K562 (cell line): ENCODE data around the gene TMEM218. TPM values are rescaled to one million over a fixed set of nuclear protein-coding genes. Genes with fewer than 3 reads are reported as not detected.
A peak's percentile ranks its signal among the peaks of the same experiment; 100 is the strongest.

ENCODE experiments used
- ATAC-seq: fragments of 200-7000 bp; cut with Tn5 transposase; 3 replicates; pipeline ENCODE4 v1.9.1; 2020; ENCODE audit warnings: moderate library complexity
- BruUV-seq: library from RNA; stranded (reverse); fragments of 400-500 nt; replicated peaks from 2 replicates; lab custom pipeline; 2021; lab: Mats Ljungman, UMichigan
- CTCF ChIA-PET: fragments of 300-600 bp; formaldehyde crosslinking; extraction: SDS; loops from one replicate; lab custom pipeline; 2021; ENCODE audit warnings: low intra/inter-chr PET ratio; lab: Yijun Ruan, JAX
- POLR2A ChIA-PET: fragments of 300-600, 350-650 bp; sonication (Branson Sonifier 250); formaldehyde crosslinking; extraction: SDS; loops from one replicate; lab custom pipeline; 2021; ENCODE audit warnings: antibody characterized with exemption, inconsistent platforms; lab: Yijun Ruan, JAX
- DNase-seq, 4 experiments: peaks; one replicate each; pipeline versions ENCODE4 v3.0.0 to v3.0.0-alpha.2; 2011 to 2018; ENCODE audit warnings: low spot score in 3 of 4, mixed read lengths in 3 of 4; ENCODE audit errors: extremely low read depth in 1 of 4
- FAIRE-seq: peaks from 2 replicates; lab custom pipeline; 2011; peaks lifted over from hg19 to GRCh38; lab: Jason Lieb, UNC
- H2AFZ ChIP-seq: 2 replicates; pipeline ENCODE4 v1.6.0; 2011; ENCODE audit warnings: low read depth, low read length, control low read depth, inconsistent platforms
- H3K27ac ChIP-seq: fragments of 200-600 bp; 3 replicates; pipeline ENCODE4 v1.8.0; 2011; ENCODE audit warnings: low read depth, mild to moderate bottlenecking, control low read depth, inconsistent platforms, low read length, moderate library complexity, mixed read lengths; ENCODE audit errors: extremely low read depth
- H3K27me3 ChIP-seq, 2 experiments: fragments of 300-600 bp in 1 of 2; 2 replicates in 1 of 2; 3 replicates in 1 of 2; pipeline versions ENCODE4 v1.6.0 to v1.8.0; 2011; ENCODE audit warnings: inconsistent platforms in 2 of 2, low read length in 2 of 2, mild to moderate bottlenecking in 1 of 2, mixed read lengths in 1 of 2, moderate library complexity in 1 of 2; ENCODE audit not compliant: control insufficient read depth in 2 of 2, insufficient read depth in 2 of 2
- H3K36me3 ChIP-seq: fragments of 300-600 bp; 3 replicates; pipeline ENCODE4 v1.8.0; 2011; ENCODE audit warnings: mild to moderate bottlenecking, low read length, inconsistent platforms; ENCODE audit not compliant: control insufficient read depth, insufficient read depth
- H3K4me1 ChIP-seq, 2 experiments: fragments of 200-600 bp in 1 of 2; replicated peaks in 1 of 2; 2 replicates in 1 of 2; 3 replicates in 1 of 2; pipeline versions ENCODE4 v1.5.1 to v1.8.0; 2011; ENCODE audit warnings: inconsistent platforms in 2 of 2, low read length in 2 of 2, mild to moderate bottlenecking in 1 of 2, mixed read lengths in 1 of 2, moderate library complexity in 1 of 2; ENCODE audit not compliant: control insufficient read depth in 2 of 2, insufficient read depth in 2 of 2
- H3K4me2 ChIP-seq: 2 replicates; pipeline ENCODE4 v1.6.1; 2011; ENCODE audit warnings: low read length, control low read depth, inconsistent platforms, mixed read lengths; ENCODE audit not compliant: insufficient read depth
- H3K4me3 ChIP-seq: fragments of 200-600 bp; sonication (generic), shearing (Covaris generic); 2 replicates; pipeline ENCODE4 v1.5.1; 2016; ENCODE audit warnings: control low read depth, inconsistent platforms
- H3K79me2 ChIP-seq: fragments of 200-600 bp; 3 replicates; pipeline ENCODE4 v1.8.0; 2011; ENCODE audit warnings: low read length, inconsistent platforms; ENCODE audit not compliant: control insufficient read depth, insufficient read depth
- H3K9ac ChIP-seq, 2 experiments: 2 replicates each; pipeline versions ENCODE4 v1.6.0 to v1.6.1; 2011; ENCODE audit warnings: low read depth in 2 of 2, low read length in 2 of 2, control low read depth in 1 of 2, inconsistent platforms in 1 of 2, mild to moderate bottlenecking in 1 of 2, mixed read lengths in 1 of 2; ENCODE audit not compliant: insufficient read depth in 1 of 2
- H3K9me1 ChIP-seq: one replicate; pipeline ENCODE4 v1.6.0; 2011; ENCODE audit warnings: inconsistent platforms, mild to moderate bottlenecking, low read length, moderate library complexity; ENCODE audit not compliant: control insufficient read depth, insufficient read depth
- H3K9me3 ChIP-seq: replicated peaks from 2 replicates; pipeline ENCODE4 v1.5.1; 2011; ENCODE audit warnings: low read depth, low read length, inconsistent platforms; ENCODE audit not compliant: control insufficient read depth, insufficient read depth
- H4K20me1 ChIP-seq: replicated peaks from 2 replicates; pipeline ENCODE4 v1.6.1; 2011; ENCODE audit warnings: low read length, inconsistent platforms, mixed read lengths; ENCODE audit not compliant: control insufficient read depth, insufficient read depth
- ADNP ChIP-seq: fragments of 200-800 bp; sonication (Bioruptor generic); IDR thresholded peaks from 2 replicates; pipeline ENCODE4 v1.6.1; 2016; ENCODE audit warnings: missing genetic modification characterization, missing compliant biosample characterization
- E2F6 ChIP-seq, 2 experiments: IDR thresholded peaks; 2 replicates each; pipeline ENCODE4 v1.6.1; 2011; ENCODE audit warnings: borderline replicate concordance in 1 of 2, control low read depth in 1 of 2, low read depth in 1 of 2, low read length in 1 of 2, mild to moderate bottlenecking in 1 of 2, mixed read lengths in 1 of 2, moderate library complexity in 1 of 2; ENCODE audit not compliant: insufficient read depth in 1 of 2, insufficient read length in 1 of 2, poor library complexity in 1 of 2, severe bottlenecking in 1 of 2; ENCODE audit errors: extremely low read depth in 1 of 2
- KHSRP ChIP-seq: fragments of 450-650 bp; IDR thresholded peaks from 2 replicates; pipeline ENCODE4 v1.6.1; 2017
- LCOR ChIP-seq: sonication (generic); formaldehyde crosslinking; IDR thresholded peaks from 2 replicates; pipeline ENCODE4 v1.8.0; 2022; ENCODE audit warnings: mild to moderate bottlenecking, missing genetic modification reagents
- MEF2D ChIP-seq: conservative IDR thresholded peaks from 2 replicates; pipeline ENCODE4 v1.6.1; 2016; ENCODE audit warnings: low read depth, missing genetic modification characterization, missing compliant biosample characterization
- NR1H2 ChIP-seq: sonication (generic); formaldehyde crosslinking; IDR thresholded peaks from 2 replicates; pipeline ENCODE4 v1.4.0; 2020; ENCODE audit warnings: mild to moderate bottlenecking, missing genetic modification reagents
- NRF1 ChIP-seq, 2 experiments: fragments of 450-650 bp; IDR thresholded peaks in 1 of 2; conservative IDR thresholded peaks in 1 of 2; 2 replicates each; pipeline ENCODE4 v1.6.1; 2014; ENCODE audit warnings: mild to moderate bottlenecking in 2 of 2
- RBFOX2 ChIP-seq: fragments of 200-400 bp; formaldehyde crosslinking; IDR thresholded peaks from 2 replicates; pipeline ENCODE4 v1.6.1; 2017; ENCODE audit warnings: low read depth, mild to moderate bottlenecking, low read length, moderate library complexity
- SIN3A ChIP-seq, 2 experiments: fragments of 150-350 bp in 1 of 2; IDR thresholded peaks; 2 replicates each; pipeline ENCODE4 v1.6.1; 2011 to 2016; ENCODE audit warnings: borderline replicate concordance in 2 of 2, low read depth in 2 of 2, low read length in 2 of 2, mild to moderate bottlenecking in 2 of 2, moderate library complexity in 2 of 2; ENCODE audit not compliant: control insufficient read depth in 1 of 2
- SLC30A9 ChIP-seq: fragments of 250-450 bp; sonication (Bioruptor Pico); IDR thresholded peaks from 2 replicates; pipeline ENCODE4 v1.8.0; 2022; ENCODE audit warnings: mild to moderate bottlenecking, moderate library complexity
- SMAD4 ChIP-seq: fragments of 250-450 bp; sonication (Bioruptor Pico); conservative IDR thresholded peaks from 2 replicates; pipeline ENCODE4 v1.8.0; 2021; ENCODE audit warnings: inconsistent platforms, mild to moderate bottlenecking, moderate library complexity
- SOX6 ChIP-seq: fragments of 450-650 bp; IDR thresholded peaks from 2 replicates; pipeline ENCODE4 v1.6.1; 2014; ENCODE audit warnings: mild to moderate bottlenecking
- ZKSCAN8 ChIP-seq: fragments of 200-800 bp; sonication (Bioruptor generic); IDR thresholded peaks from 2 replicates; pipeline ENCODE4 v1.6.1; 2016; ENCODE audit warnings: missing genetic modification characterization, missing compliant biosample characterization
- ZNF23 ChIP-seq: fragments of 250-450 bp; sonication (Bioruptor Pico); IDR thresholded peaks from 2 replicates; pipeline ENCODE4 v1.4.0; 2020; ENCODE audit warnings: mild to moderate bottlenecking
- ZNF584 ChIP-seq: fragments of 200-800 bp; sonication (Bioruptor generic); IDR thresholded peaks from 2 replicates; pipeline ENCODE4 v1.6.1; 2016; ENCODE audit warnings: low read depth, mild to moderate bottlenecking, missing genetic modification characterization, missing compliant biosample characterization
- ZNF766 ChIP-seq: fragments of 200-800 bp; sonication (Bioruptor generic); conservative IDR thresholded peaks from 2 replicates; pipeline ENCODE4 v1.6.1; 2016; ENCODE audit warnings: missing genetic modification characterization, missing compliant biosample characterization
- WGBS: fragments of 100-300 bp; shearing (Covaris generic); methylation state at CpG from one replicate; pipeline ENCODE4 v1.1.6; 2016; ENCODE audit warnings: low coverage, mixed read lengths; ENCODE audit not compliant: insufficient coverage; ENCODE audit errors: missing lambda C conversion rate; 5-methylcytosine and 5-hydroxymethylcytosine counted together
- in situ Hi-C: fragments of 300-500 bp; cut with MboI; formaldehyde crosslinking; loops from 4 replicates; pipeline ENCODE4 v1.15.0; 2018; ENCODE audit warnings: inconsistent platforms, mixed read lengths
- intact Hi-C: fragments of 100-400 bp; cut with micrococcal nuclease; formaldehyde crosslinking; loops from 2 replicates; pipeline ENCODE4 v1.14.2; 2022
- polyA plus RNA-seq, 8 experiments: library from polyadenylated mRNA; depleted of rRNA in 4 of 8; stranded (reverse) in 5 of 8; unstranded in 3 of 8; fragments of >200 nt; fragmentation: Nextera tagmentation in 2 of 8; fragmentation: Illumina TruSeq in 1 of 8; extraction: Ambion mirVana in 2 of 8; extraction: Trizol in 1 of 8; gene quantifications; 2 replicates each; pipeline versions ENCODE4 v1.2.1 to v1.2.3, GENCODE V29; 2011 to 2014; ENCODE audit warnings: inconsistent platforms in 1 of 8, missing spikeins in 1 of 8
- total RNA-seq, 7 experiments: library from RNA; depleted of rRNA in 6 of 7; stranded (reverse); fragments of >200 nt in 6 of 7; fragmentation: Illumina TruSeq in 2 of 7; extraction: Trizol in 2 of 7; gene quantifications; 2 replicates each; pipeline versions ENCODE4 v1.2.1 to v1.2.3, GENCODE V29; 2011 to 2021; ENCODE audit warnings: low replicate concordance in 1 of 7
- TF ChIP-seq, protein P1 (sequence below), 3 experiments: fragments of 200-800 bp in 1 of 3; sonication (Bioruptor generic) in 1 of 3; sonication (generic) in 1 of 3; formaldehyde crosslinking in 1 of 3; IDR thresholded peaks; 2 replicates each; pipeline versions ENCODE4 v1.6.1 to v1.8.0; 2016 to 2022; ENCODE audit warnings: mild to moderate bottlenecking in 2 of 3, missing compliant biosample characterization in 2 of 3, missing genetic modification characterization in 2 of 3, missing genetic modification reagents in 1 of 3
- TF ChIP-seq, protein P2 (sequence below): IDR thresholded peaks from 3 replicates; pipeline ENCODE4 v1.6.1; 2011; ENCODE audit warnings: borderline replicate concordance, mild to moderate bottlenecking; ENCODE audit not compliant: insufficient read length, insufficient read depth

Gene TMEM218
- total and polyA plus RNA-seq, 9 of the 15 experiments (the other 6 are each of a cell fraction or from before 2014, with no cell fraction given): 13.4 to 32.2 (median 25.4) TPM

DNA sequence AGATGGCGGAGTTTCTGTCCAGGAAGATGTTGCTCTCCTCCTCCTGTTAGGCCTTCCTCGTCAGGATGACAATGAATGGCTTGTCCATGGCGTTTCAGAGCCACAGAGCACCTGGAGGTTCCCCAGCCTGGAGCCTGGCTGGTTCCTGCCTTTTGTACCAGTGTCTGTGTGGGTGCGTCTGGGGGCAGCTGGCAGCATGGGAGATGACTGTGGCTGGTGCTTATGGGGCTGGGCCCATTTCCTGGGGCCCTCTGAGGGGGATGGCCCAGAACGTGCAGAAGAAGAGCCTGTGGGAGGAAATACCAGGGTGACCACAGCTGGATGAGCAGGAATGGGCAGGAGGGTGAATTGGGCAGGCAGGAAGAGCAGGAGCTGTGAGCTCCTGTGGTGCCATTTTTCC, 41.6 kb downstream of the TMEM218 start:
- DNase-seq: no peak
- H3K36me3 ChIP-seq: no peaks in the 10 kb centered on the region
- intact Hi-C loops: no loop called here
- FAIRE-seq: no peak
- no peak overlapping the region for H3K4me3 ChIP-seq
- H2AFZ ChIP-seq: peak overlapping the region; percentile 93
- H3K9me1 ChIP-seq: no peaks in the 10 kb centered on the region
- 49% methylated on average over 5 of the region's 5 CpGs for WGBS
- no peaks in the 10 kb centered on the region for H3K9me3 ChIP-seq
- H3K4me2 ChIP-seq: no peak overlapping the region
- H3K79me2 ChIP-seq: no peaks in the 10 kb centered on the region
- BruUV-seq: no TSS peak
- peak overlapping the region in 1 of 2 experiments; percentile 2; a peak in 3 of 4 replicates for H3K9ac ChIP-seq
- H3K27ac ChIP-seq: peak overlapping the region; percentile 81
- peaks cover 45 to 48% of the 10 kb centered on the region in 2 experiments for H3K4me1 ChIP-seq
- no peaks in the 10 kb centered on the region for H3K27me3 ChIP-seq
- H4K20me1 ChIP-seq: no peaks in the 10 kb centered on the region
- CTCF ChIA-PET: no interaction called here
- no peak for ATAC-seq
- in situ Hi-C loops: no loop called here
- POLR2A ChIA-PET: interaction anchor here (0.6 to 1.7 kb wide), 7 partner anchors 9 to 820 kb away, joined by 3 to 4 read pairs (median 4); no protein-coding TSS in a partner anchor
- TF ChIP-seq, protein P1, sequence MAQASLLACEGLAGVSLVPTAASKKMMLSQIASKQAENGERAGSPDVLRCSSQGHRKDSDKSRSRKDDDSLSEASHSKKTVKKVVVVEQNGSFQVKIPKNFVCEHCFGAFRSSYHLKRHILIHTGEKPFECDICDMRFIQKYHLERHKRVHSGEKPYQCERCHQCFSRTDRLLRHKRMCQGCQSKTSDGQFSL (CRISPR knock-in tag; IDR thresholded peaks at IDR 0.05): no peak
- TF ChIP-seq, protein P1 (tag; IDR thresholded peaks at IDR 0.05): peak in 1 of 2 experiments; percentile 48; a peak in 1 of 4 replicates
- TF ChIP-seq SIN3A (IDR thresholded peaks at IDR 0.05; ENCODE audit: borderline replicate concordance in 2 of 2, control insufficient read depth in 1 of 2, low read depth in 2 of 2, low read length in 2 of 2): no peak
- no peak for TF ChIP-seq SLC30A9
- TF ChIP-seq MEF2D (tag): 0 out of 2 replicates have a peak, but pooled peaks have one; percentile 9
- peak; percentile 5; the same call in 1 of the 2 replicates for TF ChIP-seq ADNP (tag)
- no peak for TF ChIP-seq SOX6
- TF ChIP-seq ZNF584: peak; percentile 11; the same call in 1 of the 2 replicates
- TF ChIP-seq SMAD4 (CRISPR knock-in tag): peak; percentile 23; the same call in 1 of the 2 replicates
- 0 out of 2 replicates have a peak, but pooled peaks have one; percentile 9 for TF ChIP-seq RBFOX2
- no peak for TF ChIP-seq ZNF23 (CRISPR knock-in tag)
- TF ChIP-seq, protein P2, sequence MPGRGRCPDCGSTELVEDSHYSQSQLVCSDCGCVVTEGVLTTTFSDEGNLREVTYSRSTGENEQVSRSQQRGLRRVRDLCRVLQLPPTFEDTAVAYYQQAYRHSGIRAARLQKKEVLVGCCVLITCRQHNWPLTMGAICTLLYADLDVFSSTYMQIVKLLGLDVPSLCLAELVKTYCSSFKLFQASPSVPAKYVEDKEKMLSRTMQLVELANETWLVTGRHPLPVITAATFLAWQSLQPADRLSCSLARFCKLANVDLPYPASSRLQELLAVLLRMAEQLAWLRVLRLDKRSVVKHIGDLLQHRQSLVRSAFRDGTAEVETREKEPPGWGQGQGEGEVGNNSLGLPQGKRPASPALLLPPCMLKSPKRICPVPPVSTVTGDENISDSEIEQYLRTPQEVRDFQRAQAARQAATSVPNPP: no peak
- TF ChIP-seq E2F6 (IDR thresholded peaks at IDR 0.05; ENCODE audit: borderline replicate concordance in 1 of 2, extremely low read depth in 1 of 2, insufficient read depth in 1 of 2, insufficient read length in 1 of 2, low read depth in 1 of 2, low read length in 1 of 2, poor library complexity in 1 of 2, severe bottlenecking in 1 of 2): no peak
- no peak for TF ChIP-seq NRF1 (conservative IDR thresholded peaks at IDR 0.05 in 1 of 2, IDR thresholded peaks at IDR 0.05 in 1 of 2)
- TF ChIP-seq ZKSCAN8: no peak
- no peak for TF ChIP-seq LCOR (CRISPR knock-in tag)
- 0 out of 2 replicates have a peak, but pooled peaks have one; percentile 23 for TF ChIP-seq NR1H2 (CRISPR knock-in tag)
- TF ChIP-seq KHSRP: no peak
- TF ChIP-seq ZNF766 (CRISPR knock-in tag): 0 out of 2 replicates have a peak, but pooled peaks have one; percentile 20
